Measurements from ENCODE around the gene PRKCH.
"Not testable (repeated sequence)": the region's sequence is repeated elsewhere in the genome, so short reads cannot be mapped to it uniquely, and the experiment has no call there.

The PRKCH gene

DNA sequence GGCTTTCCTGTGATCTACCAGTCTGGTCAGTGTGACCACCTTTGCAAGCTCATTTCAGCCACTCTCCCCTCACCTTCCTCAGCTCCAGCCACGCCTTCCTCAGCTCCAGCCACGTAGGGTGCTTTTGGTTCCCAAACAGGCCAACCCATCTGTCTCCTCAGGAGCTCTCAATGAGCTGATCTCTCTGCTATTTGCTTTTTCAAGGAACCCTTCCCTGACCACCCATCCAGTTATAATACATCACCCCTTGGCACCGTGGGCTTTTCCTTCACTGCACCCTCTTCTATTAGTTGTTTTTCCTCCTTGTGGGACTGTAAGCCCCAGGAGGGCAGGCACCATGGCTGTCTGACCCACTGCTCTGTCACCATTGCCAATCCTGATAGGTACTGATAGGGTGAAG is 2.3 kb upstream of the PRKCH start:
- H2AFZ ChIP-seq (ENCODE audit: low read depth, low read length, severe bottlenecking): no peak overlapping the region
- no peaks in the 10 kb centered on the region for H3K79me2 ChIP-seq (ENCODE audit: insufficient read depth, low read length)
- TF ChIP-seq, protein P1, sequence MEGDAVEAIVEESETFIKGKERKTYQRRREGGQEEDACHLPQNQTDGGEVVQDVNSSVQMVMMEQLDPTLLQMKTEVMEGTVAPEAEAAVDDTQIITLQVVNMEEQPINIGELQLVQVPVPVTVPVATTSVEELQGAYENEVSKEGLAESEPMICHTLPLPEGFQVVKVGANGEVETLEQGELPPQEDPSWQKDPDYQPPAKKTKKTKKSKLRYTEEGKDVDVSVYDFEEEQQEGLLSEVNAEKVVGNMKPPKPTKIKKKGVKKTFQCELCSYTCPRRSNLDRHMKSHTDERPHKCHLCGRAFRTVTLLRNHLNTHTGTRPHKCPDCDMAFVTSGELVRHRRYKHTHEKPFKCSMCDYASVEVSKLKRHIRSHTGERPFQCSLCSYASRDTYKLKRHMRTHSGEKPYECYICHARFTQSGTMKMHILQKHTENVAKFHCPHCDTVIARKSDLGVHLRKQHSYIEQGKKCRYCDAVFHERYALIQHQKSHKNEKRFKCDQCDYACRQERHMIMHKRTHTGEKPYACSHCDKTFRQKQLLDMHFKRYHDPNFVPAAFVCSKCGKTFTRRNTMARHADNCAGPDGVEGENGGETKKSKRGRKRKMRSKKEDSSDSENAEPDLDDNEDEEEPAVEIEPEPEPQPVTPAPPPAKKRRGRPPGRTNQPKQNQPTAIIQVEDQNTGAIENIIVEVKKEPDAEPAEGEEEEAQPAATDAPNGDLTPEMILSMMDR (IDR thresholded peaks at IDR 0.05; ENCODE audit: insufficient read depth, low read length, poor library complexity, severe bottlenecking): no peak
- TF ChIP-seq EZH2phosphoT487 (conservative IDR thresholded peaks at IDR 0.05; ENCODE audit: low read length): no peak
- H3K9ac ChIP-seq (ENCODE audit: low read length): no peak overlapping the region
- H3K27me3 ChIP-seq (ENCODE audit: low read length): no peaks in the 10 kb centered on the region
- H3F3A ChIP-seq (ENCODE audit: insufficient read depth): no peaks in the 10 kb centered on the region
- H3K9me2 ChIP-seq (replicated peaks; ENCODE audit: insufficient read depth, low read length): no peaks in the 10 kb centered on the region
- H4K20me1 ChIP-seq (ENCODE audit: low read depth, low read length): no peaks in the 10 kb centered on the region
- H3K4me3 ChIP-seq (ENCODE audit: insufficient read depth, low read length, poor library complexity, severe bottlenecking): no peak overlapping the region
- 0 out of 2 replicates have a peak, but pooled peaks cover 4% of the 10 kb centered on the region for H3K9me3 ChIP-seq (ENCODE audit: insufficient read depth, low read length)
- no peak overlapping the region for H3K27ac ChIP-seq (ENCODE audit: low read depth, low read length)
- H3K36me3 ChIP-seq (ENCODE audit: low read length): no peaks in the 10 kb centered on the region
- H3K4me2 ChIP-seq (ENCODE audit: low read depth, low read length, poor library complexity, severe bottlenecking): no peak overlapping the region

DNA sequence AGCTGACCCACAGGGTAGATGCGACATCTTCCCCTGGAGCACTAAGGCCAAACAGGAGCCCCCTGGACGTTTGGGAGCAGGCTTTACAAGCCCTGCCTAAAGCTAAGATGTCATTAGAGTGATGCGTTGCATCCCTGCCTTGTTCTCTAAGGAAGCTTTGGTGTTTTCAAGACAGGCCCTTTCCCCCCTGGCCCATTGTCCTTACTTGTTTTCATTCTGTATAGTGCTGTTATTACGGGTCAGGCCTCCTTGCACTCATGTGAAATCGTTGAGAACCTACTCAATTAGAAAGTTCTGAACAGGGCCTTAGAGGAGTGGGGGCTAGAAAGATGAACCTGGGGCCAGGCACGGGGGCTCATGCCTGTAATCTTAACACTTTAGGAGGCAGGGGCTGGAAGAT is 1.7 kb upstream of the PRKCH start:
- no peak overlapping the region for H2AFZ ChIP-seq (ENCODE audit: low read depth, low read length, severe bottlenecking)

DNA sequence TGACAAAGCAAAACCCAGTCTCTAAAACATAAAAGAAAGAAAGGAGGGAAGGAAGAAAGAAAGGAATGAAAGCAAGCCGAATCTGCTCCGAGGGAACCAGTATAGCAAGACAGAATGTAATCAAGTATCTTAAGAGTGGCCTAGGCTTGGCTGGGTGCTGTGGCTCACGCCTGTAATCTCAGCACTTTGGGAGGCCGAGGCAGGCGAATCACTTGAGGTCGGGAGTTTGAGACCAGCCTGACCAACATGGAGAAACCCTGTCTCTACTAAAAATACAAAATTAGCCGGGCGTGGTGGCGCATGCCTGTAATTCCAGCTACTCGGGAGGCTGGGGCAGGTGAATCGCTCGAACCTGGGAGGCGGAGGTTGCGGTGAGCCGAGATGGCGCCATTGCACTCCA is 1.2 kb upstream of the PRKCH start:
- H3K27me3 ChIP-seq (ENCODE audit: low read length); H2AFZ ChIP-seq (ENCODE audit: low read depth, low read length, severe bottlenecking); H3K9me3 ChIP-seq (ENCODE audit: insufficient read depth, low read length); H4K20me1 ChIP-seq (ENCODE audit: low read depth, low read length); H3K79me2 ChIP-seq (ENCODE audit: insufficient read depth, low read length); H3F3A ChIP-seq (ENCODE audit: insufficient read depth); H3K9ac ChIP-seq (ENCODE audit: low read length); H3K4me2 ChIP-seq (ENCODE audit: low read depth, low read length, poor library complexity, severe bottlenecking); H3K27ac ChIP-seq (ENCODE audit: low read depth, low read length); H3K9me2 ChIP-seq (replicated peaks; ENCODE audit: insufficient read depth, low read length); H3K36me3 ChIP-seq (ENCODE audit: low read length); H3K4me3 ChIP-seq (ENCODE audit: insufficient read depth, low read length, poor library complexity, severe bottlenecking): not testable (repeated sequence)

More for the DNA sequence above, 1.7 kb upstream of the PRKCH start:
- Histone ChIP-seq H3K9ac (ENCODE audit: low read length) (no peak overlapping the region), H3K4me3 (ENCODE audit: insufficient read depth, low read length, poor library complexity, severe bottlenecking) (no peak overlapping the region), H3K4me2 (ENCODE audit: low read depth, low read length, poor library complexity, severe bottlenecking) (no peak overlapping the region), H3K9me3 (ENCODE audit: insufficient read depth, low read length) (0 out of 2 replicates have a peak, but pooled peaks cover 1% of the 10 kb centered on the region), H3K36me3 (ENCODE audit: low read length) (no peaks in the 10 kb centered on the region), H3F3A (ENCODE audit: insufficient read depth) (no peaks in the 10 kb centered on the region), H3K27me3 (ENCODE audit: low read length) (no peaks in the 10 kb centered on the region), H3K9me2 (replicated peaks; ENCODE audit: insufficient read depth, low read length) (no peaks in the 10 kb centered on the region), H4K20me1 (ENCODE audit: low read depth, low read length) (no peaks in the 10 kb centered on the region), H3K79me2 (ENCODE audit: insufficient read depth, low read length) (no peaks in the 10 kb centered on the region), H3K27ac (ENCODE audit: low read depth, low read length) (no peak overlapping the region)
- TF ChIP-seq EZH2phosphoT487 (conservative IDR thresholded peaks at IDR 0.05; ENCODE audit: low read length): no peak
- TF ChIP-seq, protein P1 (IDR thresholded peaks at IDR 0.05; ENCODE audit: insufficient read depth, low read length, poor library complexity, severe bottlenecking): no peak

DNA sequence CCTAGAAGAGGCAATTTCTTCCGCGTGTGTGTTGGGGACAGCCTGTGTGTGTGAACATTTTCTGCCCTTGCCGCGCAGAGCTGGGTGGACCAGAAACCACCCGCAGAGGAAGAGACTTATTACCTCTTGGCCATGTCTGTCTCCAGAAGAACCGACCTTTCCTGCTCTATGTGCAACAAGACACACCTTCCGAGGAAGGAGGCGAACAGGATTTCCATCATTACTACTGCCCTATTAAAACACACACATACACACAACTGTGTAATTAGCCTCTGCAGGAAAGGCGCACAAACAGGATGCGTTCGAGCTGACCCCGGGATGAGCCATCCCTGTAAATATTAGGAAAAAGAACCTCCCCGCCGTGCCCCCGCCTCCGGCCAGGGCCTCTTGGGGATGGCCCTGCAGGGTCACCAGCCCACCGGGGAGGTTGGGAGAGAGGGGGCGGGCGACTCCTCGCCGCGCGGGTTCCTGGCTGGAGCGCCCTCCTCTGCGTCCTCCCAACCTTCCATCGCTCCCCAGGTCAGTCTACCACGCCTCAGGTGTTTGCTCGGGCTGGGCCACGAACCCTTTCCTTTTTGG is 484 bp upstream of the PRKCH start:
- no peak overlapping the region for H3K9ac ChIP-seq (ENCODE audit: low read length)
- H2AFZ ChIP-seq (ENCODE audit: low read depth, low read length, severe bottlenecking): no peak overlapping the region
- no peak overlapping the region for H3K4me2 ChIP-seq (ENCODE audit: low read depth, low read length, poor library complexity, severe bottlenecking)
- H3K27me3 ChIP-seq (ENCODE audit: low read length): no peaks in the 10 kb centered on the region
- H3K36me3 ChIP-seq (ENCODE audit: low read length): no peaks in the 10 kb centered on the region
- H3K9me2 ChIP-seq (replicated peaks; ENCODE audit: insufficient read depth, low read length): no peaks in the 10 kb centered on the region
- H3K9me3 ChIP-seq (ENCODE audit: insufficient read depth, low read length): no peaks in the 10 kb centered on the region
- H4K20me1 ChIP-seq (ENCODE audit: low read depth, low read length): no peaks in the 10 kb centered on the region
- H3F3A ChIP-seq (ENCODE audit: insufficient read depth): no peaks in the 10 kb centered on the region
- TF ChIP-seq, protein P1 (IDR thresholded peaks at IDR 0.05; ENCODE audit: insufficient read depth, low read length, poor library complexity, severe bottlenecking): no peak
- TF ChIP-seq EZH2phosphoT487 (conservative IDR thresholded peaks at IDR 0.05; ENCODE audit: low read length): no peak
- no peak overlapping the region for H3K4me3 ChIP-seq (ENCODE audit: insufficient read depth, low read length, poor library complexity, severe bottlenecking)
- no peaks in the 10 kb centered on the region for H3K79me2 ChIP-seq (ENCODE audit: insufficient read depth, low read length)
- no peak overlapping the region for H3K27ac ChIP-seq (ENCODE audit: low read depth, low read length)

Data from SU-DHL-6 (cell line).